Kidney capillary endothelial cell (primary cell): ENCODE results near the gene HDAC4.

Experiments
- DNase-seq: peaks from one replicate; pipeline ENCODE4 v3.0.0-alpha.2; 2018; ENCODE audit warnings: low spot score

The HDAC4 gene

DNA sequence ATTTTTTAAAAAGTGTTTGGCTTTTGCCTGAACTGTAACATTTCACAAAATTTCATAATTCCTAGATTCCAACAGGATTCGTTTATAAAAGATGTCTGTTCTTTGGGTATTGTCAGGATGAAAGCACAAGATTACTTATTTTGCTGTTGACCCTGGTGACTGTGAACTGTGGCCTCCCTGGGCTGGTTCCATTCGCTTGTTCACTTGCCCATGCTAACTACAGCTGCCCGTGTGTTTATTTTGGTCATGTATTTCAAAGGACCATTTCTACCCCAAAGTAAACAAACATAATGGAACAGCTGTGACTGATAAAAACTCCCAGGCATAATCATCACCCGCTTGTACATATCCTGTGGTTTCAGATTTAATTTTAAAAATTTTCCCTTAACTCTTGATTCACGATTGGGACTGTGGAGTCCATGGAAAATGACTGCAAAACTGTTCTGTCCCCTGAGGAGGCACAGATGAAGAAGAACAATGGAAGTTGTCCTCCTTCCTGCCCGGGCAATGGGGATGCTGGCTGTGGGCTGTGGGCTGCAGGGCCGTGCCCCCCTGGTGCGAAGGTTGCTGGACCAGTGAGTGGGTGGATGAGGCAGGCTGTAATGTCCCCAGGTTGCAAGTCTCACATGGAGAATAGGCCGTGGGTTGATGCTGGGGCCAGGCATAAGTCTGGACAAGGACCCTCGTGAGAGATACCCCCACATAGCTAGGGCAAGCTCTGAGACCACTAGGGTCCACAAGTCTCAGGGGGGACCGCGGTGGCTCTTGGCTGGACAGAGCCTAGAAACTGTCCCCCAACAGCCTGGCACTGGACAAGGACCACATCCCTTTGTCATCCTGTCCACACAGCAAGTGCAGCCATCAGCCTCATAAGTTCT lies 28.9 kb upstream of the HDAC4 start:
- DNase-seq = no peak

DNA sequence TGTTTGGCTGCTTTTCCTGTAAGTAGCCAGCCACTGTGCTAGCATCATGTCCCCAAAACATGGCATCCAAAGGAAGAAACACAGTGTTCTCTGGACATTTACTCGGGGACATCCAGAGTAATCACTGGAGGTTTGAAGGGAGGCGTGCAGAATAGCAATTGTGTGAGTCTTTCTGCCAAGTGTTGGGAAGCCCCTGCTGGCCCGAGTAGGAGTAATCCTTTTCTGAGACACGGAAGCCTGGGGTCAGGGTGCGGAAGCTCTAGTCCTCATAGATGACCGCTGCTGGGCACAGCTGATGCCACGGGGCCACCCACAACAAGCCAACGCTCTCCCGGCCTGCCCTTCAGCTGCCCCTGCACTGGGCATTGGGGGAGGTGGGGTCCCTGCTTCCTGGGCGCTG lies 24.8 kb upstream of the HDAC4 start:
- no peak for DNase-seq

DNA sequence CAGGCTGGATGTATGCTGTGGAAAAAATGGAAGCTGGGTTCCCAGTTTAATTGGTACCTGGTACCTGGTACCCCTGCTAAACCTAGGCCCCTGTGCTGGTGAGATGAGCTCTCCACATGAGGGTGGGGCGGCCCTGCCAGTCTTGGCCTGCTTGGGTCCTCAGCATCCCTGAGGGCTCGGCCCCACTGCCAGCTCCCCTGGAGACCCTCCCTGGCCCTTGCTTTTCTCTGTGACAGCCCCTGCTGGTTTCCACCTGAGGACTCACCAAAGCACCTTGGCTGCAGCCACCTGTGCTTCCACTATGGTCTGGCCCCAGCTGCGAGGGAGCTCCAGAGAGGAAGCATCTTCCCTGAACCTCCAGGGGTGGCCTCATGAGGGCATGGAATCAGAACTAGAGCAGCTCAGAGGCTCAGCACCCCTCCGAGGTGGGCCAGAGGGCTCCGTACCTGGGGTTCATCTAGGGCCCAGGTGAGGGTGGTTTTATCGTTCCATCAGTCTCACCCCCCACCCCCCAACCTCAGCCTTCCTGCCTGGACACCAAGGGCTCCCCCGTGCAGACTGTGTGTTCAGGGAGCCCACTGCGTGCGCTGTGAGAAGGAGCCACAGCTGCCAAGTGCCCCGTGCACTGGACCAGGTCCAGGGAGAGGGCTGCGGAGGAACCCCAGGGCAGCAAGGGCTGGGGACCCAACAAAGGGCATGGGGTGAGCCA lies 23.7 kb upstream of the HDAC4 start:
- no peak for DNase-seq

DNA sequence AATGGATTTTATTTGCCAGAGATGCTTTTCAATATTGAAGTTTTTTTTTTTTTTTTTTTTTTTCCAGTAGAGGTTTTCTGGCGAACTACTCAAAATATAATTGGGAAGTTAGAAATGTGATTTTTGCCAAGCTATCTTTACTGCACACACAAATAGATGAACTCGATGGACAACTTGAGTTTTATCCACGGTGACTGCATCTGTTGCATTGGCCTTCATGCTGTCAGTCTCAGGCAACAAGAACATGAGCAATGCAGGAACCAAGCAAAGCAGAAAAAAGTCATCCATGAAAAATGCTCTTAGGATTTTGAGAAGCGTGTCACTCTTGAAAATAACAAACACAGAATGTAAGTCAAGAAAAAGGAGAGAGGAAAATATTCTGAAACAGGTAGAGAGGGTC lies 22.7 kb upstream of the HDAC4 start:
- DNase-seq = no peak

DNA sequence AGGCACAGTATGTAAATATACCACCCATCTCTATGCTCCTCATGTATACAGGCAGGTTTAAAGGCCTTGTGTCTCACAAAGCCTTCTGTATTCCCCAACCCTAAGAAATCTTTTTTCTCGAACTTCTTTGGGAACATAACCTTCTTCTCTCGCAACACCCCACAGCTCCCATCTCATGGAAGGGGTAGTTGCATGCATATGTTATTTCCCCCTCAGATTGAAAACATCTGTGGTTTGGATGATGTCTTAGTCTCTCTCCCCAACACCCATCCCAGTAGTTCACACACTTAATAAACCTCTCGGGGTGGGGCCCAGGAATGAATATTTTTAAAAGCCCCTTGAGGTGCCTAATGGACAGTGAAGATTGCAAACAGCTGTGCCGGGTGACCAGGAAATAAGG lies 21.0 kb upstream of the HDAC4 start:
- no peak for DNase-seq

DNA sequence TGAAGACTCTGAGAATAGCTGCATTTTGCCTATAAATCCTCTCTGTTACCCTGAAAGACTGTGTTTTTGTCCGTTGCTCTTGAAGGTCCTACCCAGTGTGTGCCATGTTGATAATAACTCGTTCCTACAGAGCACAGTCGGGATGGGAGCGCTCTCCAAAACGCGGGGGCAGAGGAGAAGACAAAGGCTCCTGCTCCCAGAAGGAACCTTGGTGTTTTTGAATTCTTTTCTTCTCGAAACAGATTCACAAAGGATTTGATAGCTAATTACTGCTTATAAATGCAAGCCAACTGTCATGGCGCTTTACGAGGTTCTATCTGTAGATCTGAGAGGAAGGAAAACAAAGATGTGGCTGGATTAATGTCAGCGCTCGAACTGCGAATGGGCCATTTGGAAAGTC lies 19.3 kb upstream of the HDAC4 start:
- no peak for DNase-seq

DNA sequence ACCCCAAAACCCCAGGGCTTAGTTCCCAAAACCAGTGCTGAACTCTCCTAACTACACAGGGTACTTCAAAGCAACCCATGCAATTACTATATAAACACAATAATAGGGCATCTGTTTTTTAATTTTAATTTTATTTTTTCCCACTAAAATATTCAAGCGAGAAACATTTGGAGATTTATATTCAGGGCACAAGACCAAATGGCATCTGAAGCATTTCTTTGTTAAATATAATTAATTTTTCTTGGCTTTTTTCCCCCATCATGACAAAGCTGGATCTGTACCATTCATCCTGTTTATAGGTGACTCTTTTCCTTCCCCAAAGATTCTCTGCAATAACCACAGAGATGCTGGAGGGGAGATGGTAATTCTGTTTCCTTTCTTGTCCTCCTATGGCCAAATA lies 18.1 kb upstream of the HDAC4 start:
- no peak for DNase-seq

DNA sequence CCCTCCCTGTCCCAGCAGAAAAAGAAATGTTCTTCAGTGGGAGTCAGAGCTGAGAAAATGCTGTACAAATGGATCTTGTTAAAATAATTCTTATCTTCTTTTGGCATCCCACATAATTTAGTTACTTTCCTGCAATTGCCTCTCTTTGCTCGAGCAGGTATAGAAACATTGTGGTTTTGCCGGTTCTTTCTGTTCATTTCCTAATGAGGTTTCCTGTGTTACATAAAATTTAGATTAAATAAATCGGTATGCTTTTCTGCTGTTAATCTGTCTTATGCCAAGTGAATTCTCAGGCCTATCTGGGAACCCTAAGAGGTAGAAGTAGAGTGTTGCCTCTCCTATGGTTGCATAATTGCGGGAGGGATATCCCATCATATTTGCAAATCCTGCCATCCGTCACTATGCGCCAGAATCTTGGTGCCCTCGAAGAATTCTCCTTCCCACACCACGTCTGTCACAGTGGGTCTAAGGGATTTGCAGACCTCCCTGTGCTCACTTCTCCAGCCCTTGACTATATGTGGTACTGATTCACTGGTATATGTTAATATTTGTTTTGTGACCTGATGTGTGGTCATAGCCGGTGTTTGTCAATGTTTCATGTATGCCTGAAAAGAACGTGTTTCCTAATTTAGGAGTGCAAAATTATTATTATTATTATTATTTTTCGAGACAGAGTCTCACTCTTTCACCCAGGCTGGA lies 12.2 kb upstream of the HDAC4 start:
- DNase-seq = no peak

DNA sequence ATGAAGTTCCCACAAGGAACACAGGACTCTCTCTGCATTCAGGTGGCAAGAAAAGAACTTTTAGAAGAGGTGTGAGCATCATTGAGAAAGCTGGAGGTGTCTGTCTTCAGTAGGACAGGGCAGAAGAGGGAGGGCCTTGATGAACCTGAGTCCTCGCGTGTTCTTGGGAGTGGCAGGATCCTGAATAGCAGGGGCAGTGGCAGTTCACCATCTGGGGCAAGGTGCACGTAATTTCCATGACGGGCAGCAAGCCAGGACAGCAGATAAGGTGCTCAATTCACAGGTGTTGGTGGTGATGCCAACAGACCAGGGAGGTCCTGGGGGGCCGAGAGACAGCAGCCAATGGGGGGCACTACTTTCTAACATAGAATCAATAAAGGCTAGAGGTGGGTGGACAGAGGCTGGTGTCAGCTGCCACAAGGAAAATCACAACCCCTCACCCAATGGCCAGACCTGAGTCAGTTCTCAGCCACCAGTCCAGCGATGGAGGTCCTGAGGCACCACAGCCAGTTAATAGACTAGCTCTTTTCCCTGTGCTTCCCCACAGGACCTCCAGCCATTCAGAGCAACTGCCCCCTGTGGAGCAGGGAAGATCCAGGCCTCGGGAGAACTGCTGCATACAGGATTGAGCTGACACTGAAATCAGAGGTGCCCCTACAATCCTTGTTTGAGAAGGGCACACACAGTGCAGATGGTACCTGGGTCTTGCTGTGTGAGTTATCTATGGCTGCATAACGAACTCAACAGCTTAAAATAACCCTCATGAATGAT lies 10.9 kb upstream of the HDAC4 start:
- DNase-seq = no peak

DNA sequence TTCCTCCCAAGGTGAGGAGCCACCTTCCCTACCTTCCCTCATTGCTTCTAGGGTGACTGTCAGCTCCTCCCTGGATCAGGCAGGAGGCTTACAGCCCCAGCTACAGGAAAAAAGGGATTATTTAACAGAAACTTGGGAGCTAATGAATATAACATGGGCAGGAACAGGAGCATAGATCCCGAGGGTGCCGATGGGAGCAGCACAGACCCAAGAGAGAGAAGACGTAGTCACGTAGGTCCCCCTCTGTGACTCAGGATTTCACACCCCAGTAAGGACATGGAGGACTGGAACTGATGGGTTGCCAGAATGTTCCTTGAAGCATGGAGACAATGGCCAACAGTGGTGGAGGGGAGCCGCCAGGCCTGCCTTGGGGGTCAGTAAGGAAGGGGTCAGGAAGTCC lies 10.3 kb upstream of the HDAC4 start:
- DNase-seq = no peak

DNA sequence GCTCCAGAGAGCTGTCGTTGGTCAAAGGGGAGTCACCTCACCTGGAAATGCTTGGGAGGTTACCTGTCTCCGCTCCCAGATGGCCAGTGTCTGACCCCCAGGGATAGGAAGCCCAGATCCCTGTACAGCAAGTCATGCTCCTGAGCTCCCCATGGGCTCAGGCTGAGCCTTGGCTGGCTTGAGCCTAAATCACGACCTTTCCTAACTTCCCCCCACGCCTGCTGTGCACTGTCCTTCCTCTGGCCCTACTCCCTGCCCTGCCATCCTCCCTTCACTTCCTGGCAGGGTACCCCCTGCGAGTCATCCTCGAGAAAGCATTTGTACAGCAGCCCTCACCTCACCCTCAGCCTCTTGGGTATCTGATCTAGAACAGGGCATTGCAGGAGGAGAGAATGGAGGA lies 9.2 kb upstream of the HDAC4 start:
- DNase-seq = no peak

DNA sequence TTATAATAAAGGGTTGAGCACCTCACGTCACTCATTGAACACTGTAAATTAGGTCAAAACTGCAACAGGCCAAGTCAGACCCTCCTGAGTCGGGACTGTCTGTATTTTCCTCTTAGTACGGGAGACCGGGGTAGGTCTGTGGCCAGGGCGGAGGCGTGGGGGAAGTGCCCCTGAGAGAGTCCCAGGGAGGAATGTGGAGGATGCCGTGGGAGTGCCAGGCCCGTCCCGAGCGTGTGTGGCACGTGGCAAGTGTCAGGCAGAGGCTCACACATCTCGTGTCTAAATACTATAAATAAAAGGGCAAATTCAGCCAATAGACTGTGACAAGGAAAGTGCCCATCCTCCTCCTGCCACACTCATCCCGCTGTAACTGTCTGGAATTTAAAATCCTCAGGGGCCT lies 6.3 kb upstream of the HDAC4 start:
- DNase-seq = no peak

DNA sequence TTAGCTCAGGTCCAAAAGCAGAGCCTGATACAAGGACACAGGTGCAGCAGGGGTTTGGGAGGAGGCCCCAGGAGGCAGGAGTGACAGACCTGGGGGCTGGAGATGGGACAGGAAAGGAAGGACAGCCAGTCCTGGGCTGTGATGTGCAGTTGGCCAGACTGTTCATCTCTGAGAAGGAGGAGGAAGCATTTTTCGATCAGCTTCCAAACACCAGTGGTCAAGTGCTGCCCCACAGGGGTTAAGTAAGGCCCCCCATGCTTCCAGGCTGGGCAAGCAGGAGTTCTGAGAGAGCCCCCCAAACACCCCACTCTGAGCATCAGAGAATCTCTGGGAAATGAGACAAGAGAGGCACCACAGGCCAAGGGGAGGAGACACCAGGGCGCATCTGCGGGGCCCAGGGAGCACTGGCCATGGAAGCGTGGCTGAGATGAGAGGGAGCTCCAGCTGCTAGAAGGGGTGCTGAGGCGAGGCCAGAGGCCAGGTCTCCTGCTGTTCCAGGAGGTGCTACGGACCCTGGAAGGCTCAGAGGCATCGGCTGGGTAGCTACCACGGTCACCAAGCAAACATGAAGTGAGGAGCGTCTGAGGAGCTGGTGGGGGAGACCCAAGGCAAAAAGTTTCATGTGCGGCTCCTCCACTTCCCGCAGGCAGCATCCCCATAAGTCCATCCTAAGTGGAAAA lies 5.6 kb upstream of the HDAC4 start:
- no peak for DNase-seq

DNA sequence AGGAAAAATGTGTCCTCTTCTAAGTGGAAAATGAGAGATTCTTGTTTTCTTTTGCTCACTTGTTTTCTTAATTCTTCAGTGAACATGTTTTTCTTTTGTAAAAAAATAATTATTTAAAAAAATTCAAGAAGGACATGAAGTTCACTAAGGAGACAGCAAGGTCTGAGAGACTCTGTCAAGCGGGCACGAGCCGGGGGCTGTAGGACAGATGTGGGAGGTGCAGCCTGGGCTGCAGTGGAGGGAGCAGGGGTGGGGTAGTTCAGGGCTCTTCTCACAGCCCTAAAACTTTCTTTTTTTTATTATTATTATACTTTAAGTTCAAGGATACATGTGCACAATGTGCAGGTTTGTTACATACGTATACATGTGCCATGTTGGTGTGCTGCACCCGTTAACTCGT lies 4.3 kb upstream of the HDAC4 start:
- no peak for DNase-seq

DNA sequence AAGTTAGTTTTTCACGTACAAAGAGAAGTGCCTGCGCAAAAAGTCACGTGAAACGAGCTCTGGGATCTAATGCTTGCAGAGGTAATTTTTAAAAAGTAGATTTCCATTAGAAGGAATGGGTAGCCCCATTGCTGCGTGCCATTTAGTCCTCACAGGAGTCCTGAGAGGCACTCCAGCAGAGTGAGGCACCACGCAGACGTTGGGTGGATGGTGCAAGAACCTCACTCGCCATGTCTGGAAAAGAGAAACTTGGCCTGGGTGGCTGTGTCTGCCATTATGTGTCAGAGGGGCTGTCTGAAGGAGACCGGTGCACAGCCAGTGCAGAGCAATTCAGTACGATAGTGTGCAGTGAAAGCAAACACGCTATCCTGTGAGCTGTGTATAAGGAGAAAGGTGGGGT lies 1.8 kb upstream of the HDAC4 start:
- DNase-seq = no peak

DNA sequence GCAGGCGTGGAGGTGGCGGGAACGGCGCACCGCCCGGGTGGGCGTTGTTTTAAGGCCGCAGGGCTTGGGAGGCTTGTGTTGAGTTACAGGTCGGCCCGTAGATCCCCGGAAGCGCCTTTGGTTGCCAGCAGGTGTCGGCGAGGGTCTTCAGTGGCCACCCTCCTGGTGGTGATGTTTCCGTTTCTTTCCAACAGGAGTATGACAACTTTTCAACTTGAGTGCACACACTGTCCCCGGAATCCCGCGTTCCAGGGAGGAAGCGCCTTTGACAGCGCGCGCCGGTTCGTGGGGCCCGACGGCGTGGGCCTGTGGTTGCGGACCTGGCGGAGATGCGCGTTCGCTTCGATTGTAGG lies 1.0 kb upstream of the HDAC4 start:
- DNase-seq = peak; percentile 30

DNA sequence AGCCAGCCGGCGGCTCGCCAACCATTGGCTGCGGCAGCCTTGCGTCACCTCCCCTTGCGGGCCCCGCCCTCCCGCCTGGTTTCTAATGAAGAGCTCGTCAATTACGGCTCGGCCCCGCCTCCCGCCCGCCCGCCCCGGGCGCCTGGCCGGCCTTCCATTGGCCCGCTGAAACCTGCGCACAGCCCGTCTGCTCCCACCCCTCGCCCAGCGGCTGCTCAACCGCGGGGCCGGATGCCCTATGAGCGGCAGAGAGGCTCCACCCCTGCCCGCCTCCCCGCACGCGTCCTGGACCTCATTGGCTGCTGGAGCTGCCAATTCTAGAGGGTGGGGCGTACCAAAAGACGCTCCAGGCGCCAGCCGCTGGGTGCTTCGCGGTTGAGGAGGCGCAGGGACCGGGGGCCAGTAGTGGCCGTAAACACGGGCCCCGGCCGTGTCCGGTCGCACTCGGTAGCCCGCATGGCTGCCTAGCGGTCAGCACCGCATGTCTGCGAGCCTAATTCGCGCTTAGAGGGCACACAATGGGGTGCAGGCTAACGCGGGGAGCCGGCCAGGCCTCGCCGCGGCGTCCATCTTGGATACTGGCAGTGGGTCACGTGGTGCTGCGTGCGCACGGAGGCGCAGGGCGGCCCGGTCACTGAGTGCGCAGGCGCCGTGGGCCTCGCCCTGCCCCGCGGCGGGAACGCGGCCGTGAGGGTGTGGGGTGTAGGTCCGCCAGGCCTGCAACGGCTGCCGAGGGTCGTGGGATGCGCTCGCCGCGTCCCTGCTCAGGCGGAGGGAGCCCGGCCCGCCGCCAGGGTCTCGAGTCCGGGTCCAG lies 454 bp upstream of the HDAC4 start:
- DNase-seq = peak; percentile 96

DNA sequence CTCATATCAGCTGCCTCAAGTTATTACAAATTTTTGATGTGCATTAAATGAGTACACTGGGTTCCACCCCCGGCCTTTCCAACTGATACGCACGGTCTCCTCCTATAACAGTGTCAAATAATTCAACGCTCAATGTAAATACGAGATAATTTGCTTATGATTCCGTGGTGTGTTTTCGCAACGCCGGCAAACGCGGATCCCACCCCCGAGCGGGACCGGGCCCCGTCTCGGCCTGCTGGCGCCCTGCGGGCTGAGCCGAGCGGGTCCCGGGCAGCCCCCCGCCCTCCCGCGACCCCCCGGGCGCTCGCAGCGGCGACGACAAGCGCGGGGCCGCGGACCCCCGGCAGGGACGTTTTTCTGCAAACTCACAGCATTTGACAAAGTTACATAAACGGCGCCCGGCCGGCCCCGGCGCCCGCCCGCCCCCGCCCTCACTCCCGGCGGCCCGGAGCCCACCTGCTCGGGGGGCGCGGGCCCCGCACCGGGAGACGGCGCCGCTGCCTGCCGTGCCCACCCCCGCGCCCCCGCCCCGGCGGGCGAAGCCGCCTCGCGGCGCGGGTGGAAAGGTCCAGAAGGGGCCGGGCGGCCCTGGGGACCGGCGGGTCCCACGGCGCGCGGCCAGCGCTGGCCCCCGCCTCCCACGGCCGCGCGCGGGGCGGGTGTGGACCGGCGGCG lies 762 bp downstream of the HDAC4 start:
- no peak for DNase-seq

DNA sequence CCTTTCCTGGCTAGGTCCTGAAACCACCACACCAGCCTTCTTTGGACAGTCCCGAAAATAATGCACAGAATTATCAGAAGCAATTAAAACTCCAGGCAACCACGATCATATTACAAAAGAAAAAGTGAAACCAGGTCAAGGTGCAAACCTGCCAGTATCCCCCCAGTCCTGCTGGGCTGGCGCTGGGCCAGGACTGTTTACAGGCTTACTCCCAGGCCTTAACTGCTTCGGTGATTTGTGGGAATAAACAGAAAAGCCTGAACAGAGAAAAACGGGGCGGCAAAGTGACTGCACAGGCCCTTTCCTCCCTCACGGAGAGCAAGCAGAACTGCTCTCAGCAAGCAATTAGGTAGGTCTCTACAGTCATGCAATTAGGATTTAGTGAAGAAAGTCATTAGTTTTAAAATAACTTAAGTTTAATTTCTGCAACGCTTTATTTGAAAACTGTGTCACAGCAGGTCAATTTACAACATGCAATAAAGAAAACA lies 1.3 kb downstream of the HDAC4 start:
- DNase-seq = no peak

DNA sequence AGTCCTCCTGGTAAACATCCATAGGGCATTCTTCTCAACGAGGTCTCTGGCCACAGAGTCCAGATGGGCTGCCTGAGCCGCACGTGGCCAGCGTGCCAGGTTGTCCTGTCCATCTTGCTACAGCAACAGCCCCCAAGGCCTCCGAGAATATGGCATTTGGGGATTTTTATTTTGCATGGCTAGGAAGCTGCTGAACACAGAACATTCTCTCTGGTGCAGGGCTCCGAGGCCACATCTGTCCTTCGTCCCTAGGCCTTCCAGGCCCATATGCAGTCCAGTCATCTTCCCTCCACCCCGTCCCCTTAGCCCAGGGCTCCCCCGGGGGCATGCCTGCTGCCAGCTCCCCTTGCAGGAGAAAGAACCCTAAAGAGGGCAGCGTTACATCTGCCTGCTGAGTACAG lies 2.3 kb downstream of the HDAC4 start:
- DNase-seq = no peak
